8988T (cell line): Measurements from ENCODE around the gene HTR2C.
"Not testable (repeated sequence)": the region's sequence is repeated elsewhere in the genome, so short reads cannot be mapped to it uniquely, and the experiment has no call there.

Experiments used
- DNase-seq: peaks from one replicate; pipeline ENCODE4 v3.0.0; 2011

Gene HTR2C

GRCh38 chrX:114715096-114715495 lies 131.2 kb downstream of the HTR2C start:
- no peak for DNase-seq

GRCh38 chrX:114717921-114718320 lies 134.0 kb downstream of the HTR2C start:
- no peak for DNase-seq

- no peak for DNase-seq
Measured at GRCh38 chrX:114766541-114766940, 182.7 kb downstream of the HTR2C start.

- DNase-seq, result no peak
Measured at GRCh38 chrX:114774691-114775090, 190.8 kb downstream of the HTR2C start.

GRCh38 chrX:114782925-114783324 lies 199.0 kb downstream of the HTR2C start:
- no peak for DNase-seq

- DNase-seq, result no peak
Measured at GRCh38 chrX:114787061-114787460, 203.2 kb downstream of the HTR2C start.

- DNase-seq, result no peak
Measured at GRCh38 chrX:114797494-114797893, 213.6 kb downstream of the HTR2C start.

GRCh38 chrX:114798907-114799306 lies 215.0 kb downstream of the HTR2C start:
- DNase-seq, result no peak

GRCh38 chrX:114800719-114801118 lies 216.8 kb downstream of the HTR2C start:
- DNase-seq, result no peak

GRCh38 chrX:114819509-114819908 lies 235.6 kb downstream of the HTR2C start:
- no peak for DNase-seq

- DNase-seq, result no peak
Measured at GRCh38 chrX:114841051-114841450, 257.2 kb downstream of the HTR2C start.

- no peak for DNase-seq
Measured at GRCh38 chrX:114842181-114842580, 258.3 kb downstream of the HTR2C start.

- DNase-seq, result no peak
Measured at GRCh38 chrX:114889481-114889880, 305.6 kb downstream of the HTR2C start.

- DNase-seq, result no peak
Measured at GRCh38 chrX:114903618-114904017, 319.7 kb downstream of the HTR2C start.

GRCh38 chrX:114905251-114905650 lies 321.4 kb downstream of the HTR2C start:
- no peak for DNase-seq

GRCh38 chrX:114906984-114907510 lies 323.2 kb downstream of the HTR2C start:
- no peak for DNase-seq

GRCh38 chrX:114924423-114924822 lies 340.5 kb downstream of the HTR2C start:
- DNase-seq, result no peak

- DNase-seq, result no peak
Measured at GRCh38 chrX:114924856-114925255, 341.0 kb downstream of the HTR2C start.

- DNase-seq, result no peak
Measured at GRCh38 chrX:114930227-114930626, 346.3 kb downstream of the HTR2C start.

GRCh38 chrX:114932550-114932949 lies 348.7 kb downstream of the HTR2C start:
- DNase-seq, result no peak

GRCh38 chrX:114933291-114933690 lies 349.4 kb downstream of the HTR2C start:
- not testable (repeated sequence) for DNase-seq

- not testable (repeated sequence) for DNase-seq
Measured at GRCh38 chrX:114937090-114937489, 353.2 kb downstream of the HTR2C start.

GRCh38 chrX:114952696-114953095 lies 368.8 kb downstream of the HTR2C start:
- no peak for DNase-seq
